Adrenal gland (tissue), 5 donors: ENCODE measurements around the gene RMND5A.

Source experiments
- CTCF ChIP-seq, 6 experiments: fragments of 450-650 bp in 4 of 6; fragments of 200-600 bp in 2 of 6; sonication (generic) in 1 of 6; IDR thresholded peaks; 1 replicate in 5 of 6; 2 replicates in 1 of 6; pipeline versions ENCODE4 v1.5.1 to v1.8.0; 2016 to 2021; ENCODE audit warnings: antibody characterized with exemption in 6 of 6, mild to moderate bottlenecking in 2 of 6, moderate library complexity in 1 of 6
- POLR2A ChIP-seq, 2 donors: fragments of 450-650 bp; IDR thresholded peaks; one replicate each; pipeline ENCODE4 v1.6.1; 2017; ENCODE audit warnings: antibody characterized with exemption in 2 of 2, mild to moderate bottlenecking in 2 of 2, moderate library complexity in 1 of 2
- donor health status: DM: no; HTN: no; CAD: no.

GRCh38 chr2:86751778-86752177, 31.7 kb downstream of the RMND5A start:
- no peak for TF ChIP-seq CTCF (IDR thresholded peaks at IDR 0.05)
- TF ChIP-seq POLR2A (IDR thresholded peaks at IDR 0.05): no peak
